ENCODE data around the gene SUSD2. TPM values are rescaled to one million over a fixed set of nuclear protein-coding genes. Genes with fewer than 3 reads are reported as not detected.

SUSD2 gene
- total and polyA plus RNA-seq, 2 of the 4 experiments (the other 2 are of a cell fraction), result 0.18 to 1.6 TPM

DNA sequence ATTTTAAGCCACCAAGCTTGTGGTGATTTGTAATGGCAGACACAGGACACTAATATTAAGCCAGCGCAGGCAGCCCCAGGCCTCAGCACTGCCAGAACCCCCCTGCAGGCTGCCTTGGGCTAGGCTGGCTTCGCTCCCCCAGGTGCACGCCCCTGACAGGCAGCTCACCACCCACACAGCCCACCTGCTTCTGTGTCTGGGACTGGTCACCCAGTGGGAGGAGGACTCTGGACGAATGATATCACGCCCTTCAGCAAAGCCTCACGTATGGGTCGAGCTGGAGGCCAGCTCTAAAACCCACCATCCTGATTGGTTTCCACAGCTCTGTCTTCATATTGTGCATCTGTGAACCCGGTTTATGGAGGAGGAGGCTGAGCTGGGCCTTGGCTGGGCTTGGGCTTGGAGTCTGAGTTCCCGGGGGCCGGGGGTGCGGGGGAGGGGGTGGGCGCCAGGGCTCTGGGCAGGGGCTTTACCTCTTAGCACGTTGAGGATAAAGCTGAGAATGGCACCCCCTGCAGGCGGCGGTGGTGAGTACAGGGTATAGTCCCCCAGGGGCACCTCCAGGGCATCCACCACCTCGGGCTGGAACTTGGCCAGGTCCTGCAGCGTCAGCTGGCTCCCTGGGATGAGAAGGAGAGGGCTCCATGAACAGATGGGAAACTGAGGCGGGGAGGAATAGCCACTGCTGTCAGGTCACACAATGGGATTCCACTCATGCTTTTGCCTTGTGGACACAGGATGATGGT lies 49.8 kb downstream of the SUSD2 start:
- no peak overlapping the region for H3K4me3 ChIP-seq (ENCODE audit: insufficient read depth, low read depth, low read length)
- intact Hi-C loops (cut with micrococcal nuclease), result no loop called here
- H3K27me3 ChIP-seq (ENCODE audit: control insufficient read depth, insufficient read depth, low read length), result no peaks in the 10 kb centered on the region
- H3K36me3 ChIP-seq (ENCODE audit: control insufficient read depth, insufficient read depth, low read length), result no peaks in the 10 kb centered on the region; the same call in 1 of the 2 replicates
- no peak overlapping the region for H2BK15ac ChIP-seq (ENCODE audit: low read depth, low read length)
- no TSS peak for BruUV-seq (replicated peaks)
- H4K8ac ChIP-seq (ENCODE audit: low read depth in 2 of 2, low read length in 2 of 2), result no peak overlapping the region
- H3K4me1 ChIP-seq (ENCODE audit: control insufficient read depth, insufficient read depth, low read length), result no peaks in the 10 kb centered on the region
- TF ChIP-seq, protein P1, sequence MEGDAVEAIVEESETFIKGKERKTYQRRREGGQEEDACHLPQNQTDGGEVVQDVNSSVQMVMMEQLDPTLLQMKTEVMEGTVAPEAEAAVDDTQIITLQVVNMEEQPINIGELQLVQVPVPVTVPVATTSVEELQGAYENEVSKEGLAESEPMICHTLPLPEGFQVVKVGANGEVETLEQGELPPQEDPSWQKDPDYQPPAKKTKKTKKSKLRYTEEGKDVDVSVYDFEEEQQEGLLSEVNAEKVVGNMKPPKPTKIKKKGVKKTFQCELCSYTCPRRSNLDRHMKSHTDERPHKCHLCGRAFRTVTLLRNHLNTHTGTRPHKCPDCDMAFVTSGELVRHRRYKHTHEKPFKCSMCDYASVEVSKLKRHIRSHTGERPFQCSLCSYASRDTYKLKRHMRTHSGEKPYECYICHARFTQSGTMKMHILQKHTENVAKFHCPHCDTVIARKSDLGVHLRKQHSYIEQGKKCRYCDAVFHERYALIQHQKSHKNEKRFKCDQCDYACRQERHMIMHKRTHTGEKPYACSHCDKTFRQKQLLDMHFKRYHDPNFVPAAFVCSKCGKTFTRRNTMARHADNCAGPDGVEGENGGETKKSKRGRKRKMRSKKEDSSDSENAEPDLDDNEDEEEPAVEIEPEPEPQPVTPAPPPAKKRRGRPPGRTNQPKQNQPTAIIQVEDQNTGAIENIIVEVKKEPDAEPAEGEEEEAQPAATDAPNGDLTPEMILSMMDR (conservative IDR thresholded peaks at IDR 0.05; ENCODE audit: low read depth, low read length), result peak; percentile 30
- TF ChIP-seq RAD21 (IDR thresholded peaks at IDR 0.05; ENCODE audit: low read length) (0 out of 2 replicates have a peak, but pooled peaks have one; percentile 3), CEBPB (IDR thresholded peaks at IDR 0.05; ENCODE audit: low read depth, low read length) (no peak), MXI1 (IDR thresholded peaks at IDR 0.05; ENCODE audit: borderline replicate concordance, low read depth, low read length) (no peak), SMC3 (IDR thresholded peaks at IDR 0.05; ENCODE audit: low read depth, low read length) (no peak)
- no peak overlapping the region for H3K14ac ChIP-seq (replicated peaks; ENCODE audit: low read depth, low read length)
- H3K18ac ChIP-seq (ENCODE audit: low read depth, low read length), result no peak overlapping the region
- H3K9me1 ChIP-seq (ENCODE audit: insufficient read depth, low read length), result no peaks in the 10 kb centered on the region; the same call in 1 of the 2 replicates
- H2AK5ac ChIP-seq (ENCODE audit: low read depth, low read length), result peak overlapping the region; percentile 50; the same call in 1 of the 2 replicates
- no peak for ATAC-seq (ENCODE audit: low read depth)
- H2BK5ac ChIP-seq (ENCODE audit: low read depth, low read length, poor library complexity, severe bottlenecking), result no peak overlapping the region
- ChIA-PET CTCF (interaction anchor here (1.2 kb wide), 1 partner anchor 42 kb away, joined by 4 read pairs; no protein-coding TSS in a partner anchor), POLR2A (ENCODE audit: unreplicated experiment) (no interaction called here)
- H3K9ac ChIP-seq (ENCODE audit: low read depth, low read length), result no peak overlapping the region
- no peak overlapping the region for H4K91ac ChIP-seq (ENCODE audit: insufficient read depth, low read depth, low read length)
- no peak overlapping the region for H3K56ac ChIP-seq (ENCODE audit: extremely low read depth, insufficient read depth, low read length)
- H3K4ac ChIP-seq (ENCODE audit: low read depth, low read length), result peak overlapping the region; percentile 35; the same call in 1 of the 2 replicates
- H4K20me1 ChIP-seq (ENCODE audit: insufficient read depth, low read length), result no peaks in the 10 kb centered on the region
- peak overlapping the region; percentile 4 for H2AFZ ChIP-seq (replicated peaks; ENCODE audit: low read length, poor library complexity)
- H3K27ac ChIP-seq (ENCODE audit: insufficient read depth, low read length), result no peak overlapping the region
- H3K4me2 ChIP-seq (ENCODE audit: low read depth, low read length), result no peak overlapping the region
- in situ Hi-C loops (cut with MboI; ENCODE audit: low sequenced_read_pairs), result no loop called here
- no peaks in the 10 kb centered on the region; a peak in 1 of 4 replicates for H3K79me1 ChIP-seq (ENCODE audit: low read depth in 1 of 2, low read length in 2 of 2)
- no peak overlapping the region for H3K23ac ChIP-seq (ENCODE audit: low read depth, low read length)
- H4K5ac ChIP-seq (ENCODE audit: low read depth, low read length), result no peak overlapping the region
- no peak overlapping the region for H2AK9ac ChIP-seq (replicated peaks; ENCODE audit: low read depth, low read length, poor library complexity)
- dilution Hi-C loops (cut with HindIII; ENCODE audit: low sequenced_read_pairs, unreplicated experiment), result no loop called here
- WGBS, 2 experiments (ENCODE audit: extremely low coverage in 2 of 2, insufficient read length in 1 of 2), result 48% methylated on average over 5 of the region's 18 CpGs; no CpG with 5 or more reads in 1 of the 2 experiments
- no peak overlapping the region for H2BK20ac ChIP-seq (ENCODE audit: low read depth, low read length)
- H2BK120ac ChIP-seq (ENCODE audit: low read depth, low read length), result no peak overlapping the region
- DNase-seq, result no peak
- peaks cover 2% of the 10 kb centered on the region; the same call in 1 of the 2 replicates for H3K9me3 ChIP-seq (ENCODE audit: control insufficient read depth, insufficient read depth, low read length)

Measured in IMR-90 (cell line).